GM19467 (cell line): Measurements from ENCODE around the gene MYMK.

Experiments
- ATAC-seq: cut with Tn5 transposase; IDR thresholded peaks from one replicate; pipeline ENCODE4 v1.9.1; 2021; ENCODE audit warnings: mild to moderate bottlenecking, moderate library complexity; ENCODE audit not compliant: unreplicated experiment

The MYMK gene

DNA sequence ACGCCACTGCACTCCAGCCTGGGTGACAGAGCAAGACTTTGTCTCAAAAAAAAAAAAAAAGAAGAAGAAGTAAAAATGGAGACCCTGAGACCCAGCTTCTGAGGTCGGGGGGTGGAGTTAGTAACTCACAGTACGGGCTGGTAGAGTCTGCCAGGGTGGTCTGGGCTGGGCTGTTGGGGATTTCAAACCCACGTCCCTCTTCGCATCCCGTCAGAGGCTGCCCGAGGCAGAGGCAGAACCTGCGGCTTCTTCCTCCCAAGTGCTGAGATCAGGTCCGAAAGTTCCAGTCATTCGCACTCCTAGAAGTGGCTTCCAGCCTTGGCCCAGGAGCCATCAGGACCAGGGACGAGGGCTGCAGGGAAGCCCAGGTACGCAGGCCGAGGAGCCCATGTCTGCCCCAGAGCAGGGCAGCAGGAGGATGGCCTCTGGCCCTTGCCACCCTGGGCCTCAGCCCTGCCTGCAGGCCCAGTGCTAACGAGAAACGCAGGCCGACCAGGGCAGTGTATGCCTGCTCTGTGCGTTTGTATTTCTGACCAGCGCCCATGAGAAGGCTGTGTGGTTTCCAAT lies 36.0 kb downstream of the MYMK start:
- ATAC-seq, result no peak

DNA sequence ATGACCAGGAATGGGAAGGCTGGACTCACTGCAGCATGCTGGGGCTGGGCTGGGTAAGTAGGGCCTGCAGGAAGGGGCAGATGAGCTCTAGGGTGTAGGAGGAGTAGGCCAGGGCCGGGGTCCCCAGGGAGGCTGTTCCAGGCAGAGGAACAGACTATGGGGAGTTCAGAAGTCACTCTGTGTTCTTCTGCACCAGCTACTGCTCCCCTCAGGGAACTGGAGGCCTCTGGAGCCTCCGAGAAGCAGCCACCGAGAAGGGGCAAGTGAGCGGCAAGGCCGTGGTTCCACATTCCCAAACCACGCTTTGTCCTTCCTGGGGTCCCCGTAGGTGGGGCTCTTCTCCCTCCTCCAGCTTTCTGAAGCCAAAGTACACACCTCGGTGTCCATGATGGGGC lies 37.4 kb downstream of the MYMK start:
- ATAC-seq, result no peak

DNA sequence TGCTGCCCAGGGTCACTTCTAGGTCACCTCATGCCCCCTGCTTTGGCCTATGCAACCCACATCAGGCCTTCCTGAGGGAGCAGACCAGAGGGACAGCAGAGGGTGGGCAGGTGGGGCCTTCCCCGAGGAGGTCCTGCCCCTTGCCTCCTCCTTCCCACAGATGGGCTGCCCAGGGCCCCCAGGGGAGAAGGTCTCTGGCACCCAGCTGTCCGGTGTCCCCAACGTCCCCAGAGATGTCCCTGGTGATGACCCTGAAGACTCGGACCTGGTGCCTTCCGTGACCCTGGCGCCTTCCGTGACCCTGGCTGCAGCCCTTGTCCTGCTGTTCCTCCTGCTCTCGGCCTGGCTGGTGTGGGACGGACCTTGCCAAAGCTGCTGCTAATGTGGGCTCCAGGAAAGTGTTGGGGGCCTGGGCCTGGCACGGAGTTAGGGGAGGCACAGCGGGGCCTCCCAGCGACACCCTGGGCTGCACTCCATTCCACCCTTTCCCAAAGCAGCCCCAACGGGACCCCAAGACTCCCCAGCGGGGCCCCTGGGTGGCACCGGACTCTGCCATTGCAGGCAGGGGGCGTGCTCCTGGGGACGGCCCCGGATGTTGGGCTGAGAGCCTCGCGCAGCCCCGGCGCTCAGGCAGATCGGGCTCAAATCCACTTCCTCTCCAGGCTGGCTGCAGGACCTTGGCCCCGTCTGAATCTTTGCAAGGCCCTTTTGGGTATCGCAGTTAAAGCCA lies 39.1 kb downstream of the MYMK start:
- ATAC-seq, result no peak

DNA sequence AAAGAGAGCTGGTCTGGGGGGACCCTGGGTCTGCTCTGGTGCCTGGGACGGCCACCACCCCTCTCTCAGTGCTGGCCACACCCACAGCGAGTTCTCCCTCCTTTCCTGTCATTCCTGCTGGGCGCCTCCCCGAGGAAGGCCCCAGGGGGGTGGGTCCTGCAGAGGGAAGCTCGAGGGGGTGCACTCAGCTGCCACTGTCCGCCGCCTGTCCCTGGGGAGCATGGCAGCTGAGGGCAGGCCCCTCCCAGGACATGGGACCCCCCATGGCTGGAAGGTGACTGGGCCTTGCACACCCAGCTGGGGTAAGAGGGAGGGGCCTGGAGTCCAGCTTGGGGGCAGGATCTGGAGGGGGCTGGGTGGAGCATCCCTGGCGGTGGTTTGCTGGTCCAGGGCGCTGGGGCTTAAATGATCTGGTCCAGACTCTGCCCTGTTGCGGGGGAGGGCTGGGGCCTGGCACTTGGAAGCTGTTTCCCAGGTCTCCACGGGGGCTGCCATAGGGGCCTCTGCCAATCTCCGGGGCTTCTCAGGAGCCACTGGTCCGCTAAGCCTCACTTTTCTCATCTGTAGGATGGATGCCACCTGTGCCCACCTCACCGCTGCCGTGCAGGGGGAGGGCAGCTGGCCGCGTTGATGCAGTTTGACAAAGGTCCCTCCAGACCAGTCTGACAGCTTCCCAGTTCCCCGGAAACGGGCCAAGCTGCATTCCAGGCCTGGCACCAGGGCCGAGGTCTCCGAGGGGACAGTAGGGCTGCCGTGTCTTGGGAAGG lies 39.9 kb downstream of the MYMK start:
- no peak for ATAC-seq

DNA sequence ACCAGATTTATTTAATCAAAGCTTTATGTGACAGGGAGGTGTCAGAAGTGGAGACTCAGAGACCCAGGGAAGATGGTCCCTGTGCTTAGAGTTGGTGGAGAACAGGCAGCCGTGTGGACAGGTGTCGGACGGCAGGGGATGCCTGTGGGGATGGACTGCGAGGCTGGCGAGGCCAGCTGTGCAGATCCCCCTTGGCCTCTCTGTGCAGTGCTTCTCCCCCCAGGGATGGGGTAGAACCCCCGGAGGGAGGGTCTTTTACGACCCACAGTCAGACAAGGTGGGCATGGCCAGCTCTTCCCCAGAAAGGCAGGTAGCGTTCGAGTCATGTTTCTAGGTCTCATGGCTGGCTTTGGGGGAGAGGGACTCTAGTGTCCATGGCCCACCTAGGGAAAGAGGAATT lies 41.1 kb downstream of the MYMK start:
- no peak for ATAC-seq

DNA sequence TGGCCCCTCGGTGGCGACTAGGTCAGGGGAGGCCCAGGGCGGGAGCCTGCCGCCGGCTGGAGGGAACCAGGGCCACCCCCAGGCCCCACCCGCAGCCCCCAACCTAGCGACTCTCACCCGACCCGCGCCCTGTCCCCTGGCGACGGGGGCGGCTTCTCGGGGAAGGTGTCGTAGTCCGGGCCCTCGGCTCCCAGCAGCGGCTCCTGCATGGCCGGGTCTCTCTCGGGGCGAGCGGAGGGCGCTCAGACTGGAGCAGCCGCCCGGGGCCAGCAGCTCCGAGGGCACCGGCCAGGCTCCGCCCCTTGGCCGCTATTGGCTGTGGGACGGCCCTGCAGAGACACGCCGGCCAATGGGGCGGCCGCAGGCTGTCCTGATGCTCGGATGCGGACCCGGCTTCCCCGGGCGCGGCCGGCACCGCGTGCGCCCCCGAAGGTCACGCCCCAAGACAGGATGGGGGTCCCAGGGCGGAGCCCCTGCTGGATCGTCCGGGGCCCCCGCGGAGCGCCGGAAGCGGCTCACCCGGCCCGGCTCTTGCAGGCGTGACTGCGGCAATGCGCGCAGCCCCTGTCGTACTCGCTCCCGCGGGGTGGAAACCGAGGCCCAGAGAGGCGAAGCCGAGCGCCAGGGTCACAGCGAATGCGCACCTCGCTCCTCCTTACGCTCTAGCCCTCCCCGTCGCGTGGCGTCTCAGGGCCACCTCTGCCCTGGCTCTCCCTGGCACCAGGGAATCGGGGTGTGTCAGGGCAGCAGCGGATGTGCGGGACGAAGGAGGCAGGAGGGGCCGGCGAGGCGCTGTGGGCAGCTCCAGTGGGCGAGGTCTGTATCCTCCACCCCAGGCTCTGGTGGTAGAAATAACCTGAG lies 45.7 kb downstream of the MYMK start, which contains the start of gene SLC2A6:
Gene SLC2A6 (minus strand): TSS at position 249 of the 861 bp plus-strand sequence. CDS start 40 bp downstream, at position 209.
- peak; percentile 87 for ATAC-seq

GRCh38 chr9:133477992-133478850 lies 46.5 kb downstream of the MYMK start:
- peak; percentile 25 for ATAC-seq

DNA sequence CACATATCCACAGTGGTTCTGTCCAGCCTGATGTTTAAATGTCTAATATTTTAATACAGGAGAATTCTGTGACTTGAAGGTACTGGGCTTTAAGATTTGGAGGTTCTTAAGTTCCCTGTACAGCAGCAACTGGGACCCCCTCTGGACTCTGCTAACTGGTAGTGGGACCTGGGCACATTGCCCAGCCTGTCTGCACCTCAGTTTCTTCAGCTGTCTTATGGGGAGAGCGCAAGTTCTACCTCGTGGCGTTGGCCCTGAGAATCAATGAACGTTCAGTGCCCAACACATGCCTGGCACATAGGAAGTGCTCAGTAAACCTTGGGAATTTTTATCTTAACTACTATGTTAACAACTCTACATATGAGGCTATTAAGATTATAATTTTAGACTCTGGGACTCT lies 47.3 kb downstream of the MYMK start:
- no peak for ATAC-seq

GRCh38 chr9:133476941-133477340 lies 47.8 kb downstream of the MYMK start:
- no peak for ATAC-seq

DNA sequence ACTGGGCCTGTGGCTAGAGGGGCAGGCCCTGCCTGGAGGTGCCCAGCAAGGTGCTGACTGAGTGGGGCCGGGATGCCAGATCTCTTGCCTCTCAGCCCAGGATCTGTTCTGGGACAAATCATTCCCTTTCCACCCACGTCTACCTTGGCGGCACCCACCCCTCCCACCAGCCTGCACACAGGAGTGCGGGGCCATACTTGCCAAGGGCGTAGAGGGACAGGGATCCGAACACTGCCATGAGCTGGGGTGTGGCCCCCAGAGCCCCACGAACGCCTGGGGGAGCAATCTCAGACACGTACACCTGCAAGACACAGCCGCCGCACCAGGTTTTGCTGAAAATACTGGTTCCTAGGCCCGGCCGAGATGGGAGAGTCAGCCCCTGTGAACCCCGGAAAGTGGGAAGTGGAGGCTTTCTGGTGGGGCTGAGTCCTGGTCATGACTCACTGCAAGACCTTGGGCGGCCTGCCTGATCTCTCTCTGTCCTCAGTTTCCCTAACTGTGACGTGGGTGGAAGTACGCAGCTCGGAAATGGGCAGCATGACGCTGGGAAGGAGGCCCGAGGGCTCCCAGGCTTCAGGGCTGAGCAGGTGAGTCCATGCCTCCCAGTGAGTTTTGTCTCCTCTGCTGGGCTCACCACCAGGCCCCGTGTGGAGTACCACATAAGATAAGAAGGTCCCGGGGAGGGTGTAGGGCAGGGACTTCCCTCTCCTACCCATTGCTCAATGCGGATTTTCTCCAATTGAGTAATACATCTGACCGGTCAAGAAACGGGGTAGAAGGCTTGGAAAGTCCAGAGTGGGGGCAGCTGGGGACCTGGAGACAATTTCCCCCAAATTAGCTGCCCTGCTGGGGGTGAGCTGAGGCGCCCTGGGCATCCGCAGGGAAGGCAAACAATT lies 48.5 kb downstream of the MYMK start:
- no peak for ATAC-seq

- ATAC-seq, result no peak
These were observed 49.3 kb downstream of the MYMK start for GRCh38 chr9:133475292-133476012.

DNA sequence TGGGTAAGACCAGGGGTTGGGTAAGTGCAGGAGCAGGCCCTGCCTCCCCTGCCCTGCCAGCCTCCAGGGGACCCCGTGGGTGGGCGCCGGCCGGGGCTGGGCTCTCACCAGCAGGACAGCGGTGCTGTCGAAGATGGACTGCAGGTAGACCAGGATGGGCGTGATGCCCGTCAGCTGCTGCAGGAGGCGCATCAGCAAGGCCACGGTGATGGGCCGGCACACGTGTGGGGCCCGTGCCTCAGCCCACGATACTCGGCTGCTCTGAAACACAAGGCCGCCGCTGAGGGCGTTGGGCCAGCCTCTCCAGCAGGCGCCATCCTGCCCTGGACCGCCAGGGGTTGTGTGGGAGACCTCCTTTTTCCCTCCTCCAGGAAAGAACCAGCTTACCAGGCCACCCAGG lies 49.9 kb downstream of the MYMK start:
- no peak for ATAC-seq

DNA sequence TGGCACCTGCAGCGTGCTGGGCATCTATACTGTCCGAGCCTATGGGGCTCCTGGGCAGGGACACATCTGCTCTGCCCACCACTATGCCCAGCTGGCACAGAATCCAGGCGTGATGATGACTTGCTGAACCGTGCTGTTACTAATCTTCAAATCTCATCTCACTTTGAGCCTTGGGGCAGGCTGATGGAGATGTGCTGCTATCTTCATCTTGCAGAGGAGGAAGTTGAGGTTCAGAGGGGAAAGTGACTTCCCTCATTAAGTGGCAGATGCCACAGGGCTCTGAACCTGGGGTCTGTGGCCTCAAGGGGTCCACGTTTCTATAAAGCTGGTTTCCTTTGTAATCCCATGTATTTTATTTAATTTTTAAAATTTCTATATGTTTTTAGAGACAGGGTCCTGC lies 50.5 kb downstream of the MYMK start:
- ATAC-seq, result no peak

GRCh38 chr9:133473743-133474142 lies 51.0 kb downstream of the MYMK start:
- no peak for ATAC-seq

GRCh38 chr9:133472753-133473378 lies 51.9 kb downstream of the MYMK start:
- no peak for ATAC-seq

DNA sequence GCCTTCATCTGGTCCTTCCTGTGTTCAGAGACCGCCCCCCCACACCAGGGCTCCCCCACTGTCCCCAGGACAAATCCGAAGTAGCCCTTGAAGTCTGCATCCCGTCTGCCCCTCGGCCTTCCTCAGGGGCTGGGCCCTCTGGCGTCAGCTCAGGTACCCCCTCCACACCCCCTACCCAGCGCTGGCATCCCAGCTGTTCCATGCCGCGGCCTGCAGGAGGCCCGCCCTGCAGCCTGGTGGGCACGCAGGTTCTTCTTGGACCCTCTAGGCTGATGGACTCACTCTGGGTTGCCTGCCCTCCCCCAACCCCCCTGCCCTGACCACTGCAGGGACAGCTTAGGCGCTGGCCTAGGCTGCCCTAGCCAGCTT lies 52.5 kb downstream of the MYMK start:
- no peak for ATAC-seq

GRCh38 chr9:133471551-133472276 lies 53.0 kb downstream of the MYMK start:
- no peak for ATAC-seq
